Prostate gland (tissue), 2 donors: ENCODE measurements around the gene MATN1.

Experiments used
- CTCF ChIP-seq, 4 experiments: fragments of 200-600 bp in 2 of 4; fragments of 450-650 bp in 2 of 4; sonication (generic) in 2 of 4; IDR thresholded peaks; 1 replicate in 3 of 4; 2 replicates in 1 of 4; pipeline ENCODE4 v1.5.1; 2016 to 2019; ENCODE audit warnings: antibody characterized with exemption in 4 of 4, mild to moderate bottlenecking in 2 of 4, moderate library complexity in 2 of 4
- POLR2A ChIP-seq: fragments of 450-650 bp; IDR thresholded peaks from one replicate; pipeline ENCODE4 v1.6.1; 2016; ENCODE audit warnings: antibody characterized with exemption, mild to moderate bottlenecking
- POLR2AphosphoS5 ChIP-seq: sonication (generic); formaldehyde crosslinking; IDR thresholded peaks from one replicate; pipeline ENCODE4 v1.6.1; 2017; ENCODE audit warnings: antibody characterized with exemption

- no peak for TF ChIP-seq CTCF (IDR thresholded peaks at IDR 0.05)
- no peak for TF ChIP-seq POLR2AphosphoS5
- no peak for TF ChIP-seq POLR2A
Measured at GRCh38 chr1:30692948-30693301, 30.5 kb downstream of the MATN1 start.
